Measurements from ENCODE around the gene UFSP2. TPM values are rescaled to one million over a fixed set of nuclear protein-coding genes. Genes with fewer than 3 reads are reported as not detected.

The UFSP2 gene
- total and polyA plus RNA-seq, 2 donors from 2014 or later = 47.1 to 47.3 TPM

DNA sequence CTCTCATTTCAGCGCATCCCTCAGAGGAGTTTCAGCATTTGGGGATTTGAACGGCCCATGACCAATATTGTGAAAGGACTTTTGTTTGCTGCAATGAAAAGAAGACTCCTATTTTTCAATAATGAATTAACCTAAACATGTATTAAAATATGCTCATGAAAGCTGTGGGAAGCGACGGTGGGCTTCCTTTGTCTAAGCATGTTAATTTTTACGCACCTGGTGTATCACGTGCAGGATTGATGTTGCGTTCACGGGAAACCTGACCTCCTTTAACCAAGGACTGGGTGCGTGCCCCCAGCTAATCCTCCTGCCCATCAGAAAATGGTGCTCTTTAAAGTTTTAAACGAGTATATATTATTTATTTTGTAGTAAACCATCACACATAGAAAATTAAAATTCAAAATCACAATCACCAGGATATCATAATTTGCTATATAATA is 46.4 kb upstream of the UFSP2 start:
- intact Hi-C loops (cut with DNase I) = loop anchor here (10.0 kb wide), 1 partner anchor 123 kb away; no protein-coding TSS in a partner anchor
- DNase-seq (peak in 1 of 5 donors; percentile 39), FAIRE-seq (no peak)
- no peak for TF ChIP-seq CTCF (IDR thresholded peaks at IDR 0.05; ENCODE audit: borderline replicate concordance, extremely low read depth, insufficient read depth)
- peaks cover 0 to 2% (median 0%) of the 10 kb centered on the region in 3 donors for H3K4me1 ChIP-seq (ENCODE audit: control insufficient read depth in 2 of 3, insufficient read depth in 2 of 3, low read depth in 1 of 3, low read length in 3 of 3)
- H3K9me3 ChIP-seq (ENCODE audit: control insufficient read depth in 2 of 3, insufficient read depth in 1 of 3, low read length in 3 of 3) = no peaks in the 10 kb centered on the region
- no peak overlapping the region for H3K27ac ChIP-seq (ENCODE audit: low read depth in 2 of 2, low read length in 2 of 2)
- peak overlapping the region; percentile 35 to 64 (median 57) for H3K4me3 ChIP-seq (ENCODE audit: low read length in 3 of 3)
- peak overlapping the region in 2 of 3 donors; percentile 6 to 53 for H3K9ac ChIP-seq (ENCODE audit: low read length in 3 of 3)
- no peaks in the 10 kb centered on the region for H3K36me3 ChIP-seq (ENCODE audit: control insufficient read depth in 2 of 3, insufficient read depth in 3 of 3, low read length in 3 of 3)
- no peaks in the 10 kb centered on the region for H3K27me3 ChIP-seq (ENCODE audit: control insufficient read depth, insufficient read depth, low read length)

DNA sequence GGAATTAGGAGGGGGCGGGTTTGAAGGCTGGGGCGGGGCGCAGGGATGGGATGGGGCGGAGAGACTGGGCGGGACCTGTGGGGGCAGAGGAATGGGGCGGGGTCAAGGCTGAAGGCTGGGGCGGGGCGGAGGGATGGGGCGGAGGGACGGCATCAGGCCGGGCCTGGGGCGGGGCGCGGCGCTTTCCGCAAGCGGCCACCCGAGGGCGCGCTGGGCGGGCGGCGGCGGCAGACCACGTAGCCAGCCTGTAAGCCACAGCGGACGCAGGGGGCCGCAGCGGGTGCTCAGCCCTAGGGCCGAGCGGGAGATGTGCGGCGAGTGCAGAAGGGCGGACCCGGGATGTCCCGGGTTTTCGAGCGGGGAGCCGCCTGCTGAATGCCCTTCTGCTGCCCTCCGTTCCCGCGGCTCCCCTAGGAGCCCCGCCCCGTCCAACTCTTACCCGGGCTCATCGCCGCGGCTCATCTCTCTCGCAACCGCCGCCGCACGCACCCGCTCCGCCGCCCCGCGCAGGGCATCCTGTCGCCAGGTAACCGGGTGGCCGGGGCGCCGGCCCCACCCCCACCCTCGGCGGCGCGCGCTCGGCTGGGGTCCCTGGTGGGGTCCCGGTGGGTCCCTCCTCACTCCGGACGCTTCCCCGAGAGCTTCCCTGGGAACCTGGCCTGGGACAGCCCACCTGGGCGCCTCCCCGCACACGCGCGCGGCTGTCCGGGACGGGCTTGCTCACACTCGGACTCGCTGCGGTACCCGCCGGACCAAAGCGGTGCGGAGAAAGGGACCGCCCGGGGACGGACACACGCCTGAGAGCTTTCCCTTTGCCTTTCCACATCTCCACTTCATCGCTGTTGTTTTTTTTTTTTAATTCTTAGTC is 45.7 kb upstream of the UFSP2 start, which contains the start of gene CCDC110:
TSS of gene CCDC110 (minus strand) at position 499 of the 868 bp plus-strand sequence. CDS start at position 449, 50 bp downstream.
- intact Hi-C loops (cut with DNase I) = loop anchor here (10.0 kb wide), 1 partner anchor 123 kb away; no protein-coding TSS in a partner anchor
- no peaks in the 10 kb centered on the region for H3K27me3 ChIP-seq (ENCODE audit: control insufficient read depth, insufficient read depth, low read length)
- H3K9me3 ChIP-seq (ENCODE audit: control insufficient read depth in 2 of 3, insufficient read depth in 1 of 3, low read length in 3 of 3) = no peaks in the 10 kb centered on the region
- H3K4me3 ChIP-seq (ENCODE audit: low read length in 3 of 3) = peak within 1 kb of the TSS; percentile 81 to 97 (median 85)
- TF ChIP-seq CTCF (IDR thresholded peaks at IDR 0.05; ENCODE audit: borderline replicate concordance, extremely low read depth, insufficient read depth) = peak; percentile 72
- no peaks in the 10 kb centered on the region for H3K36me3 ChIP-seq (ENCODE audit: control insufficient read depth in 2 of 3, insufficient read depth in 3 of 3, low read length in 3 of 3)
- H3K27ac ChIP-seq (ENCODE audit: low read depth in 2 of 2, low read length in 2 of 2) = peak within 1 kb of the TSS; percentile 9 to 74
- peak within 1 kb of the TSS; percentile 61 to 89 (median 78) for H3K9ac ChIP-seq (ENCODE audit: low read length in 3 of 3)
- FAIRE-seq = no peak
- DNase-seq = peak; percentile 94 to 99 (median 96)
- H3K4me1 ChIP-seq (ENCODE audit: control insufficient read depth in 2 of 3, insufficient read depth in 2 of 3, low read depth in 1 of 3, low read length in 3 of 3) = peaks cover 0 to 2% (median 0%) of the 10 kb centered on the region in 3 donors

DNA sequence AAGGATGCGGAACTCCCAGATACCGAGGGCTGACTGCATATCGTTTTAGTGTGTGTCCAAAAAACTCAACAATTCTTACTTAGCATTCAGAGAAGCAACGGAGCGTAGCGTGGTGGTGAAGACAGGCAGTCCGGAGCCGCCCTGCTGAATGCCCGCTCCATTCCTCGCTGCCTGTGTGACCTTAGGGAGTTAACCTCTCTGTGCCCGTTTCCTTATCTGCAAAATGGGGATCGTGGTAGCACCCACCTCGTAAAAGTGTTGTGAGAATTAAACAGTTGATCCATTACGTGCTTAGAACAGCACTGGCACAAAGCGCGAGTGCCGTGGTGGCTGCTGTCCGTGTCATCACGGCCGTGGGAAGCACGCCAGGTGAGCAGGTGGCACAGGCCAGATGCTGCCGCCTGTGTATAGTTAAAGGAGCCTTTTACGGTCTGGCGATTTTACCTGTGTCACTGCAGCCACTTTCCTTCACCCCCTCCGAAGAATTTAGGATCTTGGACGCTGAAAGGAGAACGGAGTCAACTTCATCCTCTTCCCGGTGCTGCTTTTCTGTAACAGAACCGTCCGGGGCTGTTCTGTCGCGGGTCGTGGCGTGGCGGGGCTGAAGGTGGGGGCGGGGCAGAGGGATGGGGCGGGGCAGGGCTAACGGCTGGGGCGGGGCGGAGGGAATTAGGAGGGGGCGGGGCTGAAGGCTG is 44.9 kb upstream of the UFSP2 start:
- intact Hi-C loops (cut with DNase I) = loop anchor here (10.0 kb wide), 1 partner anchor 124 kb away; no protein-coding TSS in a partner anchor
- H3K36me3 ChIP-seq (ENCODE audit: control insufficient read depth in 2 of 3, insufficient read depth in 3 of 3, low read length in 3 of 3) = no peaks in the 10 kb centered on the region
- no peak for FAIRE-seq
- H3K4me3 ChIP-seq (ENCODE audit: low read length in 3 of 3) = peak overlapping the region; percentile 81 to 97 (median 85)
- H3K9me3 ChIP-seq (ENCODE audit: control insufficient read depth in 2 of 3, insufficient read depth in 1 of 3, low read length in 3 of 3) = no peaks in the 10 kb centered on the region
- H3K9ac ChIP-seq (ENCODE audit: low read length in 3 of 3) = peak overlapping the region; percentile 61 to 89 (median 78)
- TF ChIP-seq CTCF (IDR thresholded peaks at IDR 0.05; ENCODE audit: borderline replicate concordance, extremely low read depth, insufficient read depth) = no peak
- no peaks in the 10 kb centered on the region for H3K27me3 ChIP-seq (ENCODE audit: control insufficient read depth, insufficient read depth, low read length)
- DNase-seq = peak in 4 of 5 donors; percentile 63 to 90 (median 77)
- H3K4me1 ChIP-seq (ENCODE audit: control insufficient read depth in 2 of 3, insufficient read depth in 2 of 3, low read depth in 1 of 3, low read length in 3 of 3) = peaks cover 0 to 2% (median 0%) of the 10 kb centered on the region in 3 donors
- H3K27ac ChIP-seq (ENCODE audit: low read depth in 2 of 2, low read length in 2 of 2) = peak overlapping the region; percentile 9 to 74
